GM19023 (cell line): ENCODE data around the gene ATXN1.

Experiments used
- ATAC-seq: cut with Tn5 transposase; IDR thresholded peaks from one replicate; pipeline ENCODE4 v1.9.1; 2021; ENCODE audit warnings: mild to moderate bottlenecking, moderate library complexity; ENCODE audit not compliant: unreplicated experiment

Gene ATXN1

GRCh38 chr6:16518265-16518664 is 243.0 kb downstream of the ATXN1 start:
- ATAC-seq, result no peak

DNA sequence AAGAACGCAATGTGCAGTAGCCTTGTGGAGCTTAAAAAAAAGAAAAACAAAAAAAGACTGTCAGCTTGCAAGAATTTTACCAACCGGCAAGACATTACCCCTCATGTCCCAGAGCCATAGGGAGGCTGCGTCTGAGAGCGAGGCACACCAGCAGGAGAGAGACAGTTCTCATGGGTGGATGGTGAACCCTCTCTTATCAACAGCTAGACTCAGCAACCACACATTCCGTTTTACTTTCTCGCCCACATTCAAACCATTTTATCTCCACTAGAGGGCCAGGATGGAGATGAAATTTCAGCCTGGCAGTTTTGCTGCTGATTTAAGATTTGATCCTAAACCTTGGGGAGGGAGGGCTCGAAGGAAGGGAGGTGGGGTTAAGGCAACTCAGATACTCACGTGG is 247.0 kb downstream of the ATXN1 start:
- ATAC-seq, result no peak

- ATAC-seq, result peak; percentile 30
Observed at GRCh38 chr6:16512544-16513290, 248.5 kb downstream of the ATXN1 start.

- ATAC-seq, result peak; percentile 41
Observed at GRCh38 chr6:16511723-16512489, 249.4 kb downstream of the ATXN1 start.

- ATAC-seq, result no peak
Observed at GRCh38 chr6:16511040-16511660, 250.1 kb downstream of the ATXN1 start.

DNA sequence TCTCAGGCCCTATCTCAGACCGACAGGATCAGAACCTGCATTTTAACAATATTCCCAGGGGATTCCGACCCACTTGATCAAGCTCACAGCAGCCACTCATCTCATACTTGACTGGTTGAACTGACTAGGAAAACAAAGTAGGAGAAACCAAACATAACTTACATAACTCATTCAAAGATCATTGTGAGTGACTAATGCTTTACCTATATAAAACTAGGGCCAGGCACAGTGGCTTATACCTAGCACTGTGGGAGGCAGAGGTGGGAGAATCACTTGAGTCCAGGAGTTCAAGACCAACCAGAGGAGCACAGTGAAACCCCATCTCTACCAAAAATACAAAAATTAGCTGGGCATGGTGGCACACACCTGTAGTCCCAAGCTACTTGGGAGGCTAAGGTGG is 251.0 kb downstream of the ATXN1 start:
- no peak for ATAC-seq

DNA sequence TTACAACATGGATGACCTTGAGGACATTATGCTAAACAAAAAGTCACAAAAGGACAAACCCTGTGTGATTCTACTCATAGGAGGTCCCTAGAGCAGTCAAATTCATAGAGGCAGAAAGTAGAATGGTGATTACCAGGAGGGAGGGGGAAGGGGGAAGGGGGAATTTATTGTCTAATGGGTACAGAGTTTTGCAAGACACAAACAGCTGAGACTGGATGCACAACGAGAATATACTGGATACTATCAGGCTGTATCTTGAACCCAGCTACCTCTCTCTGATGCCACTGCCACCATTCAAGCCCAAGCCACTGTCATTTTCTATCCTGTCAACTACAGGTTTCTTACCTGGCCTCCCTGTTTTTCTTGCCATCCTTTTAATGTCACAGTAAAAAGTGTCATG is 252.3 kb downstream of the ATXN1 start:
- no peak for ATAC-seq

- no peak for ATAC-seq
Observed at GRCh38 chr6:16505711-16506357, 255.4 kb downstream of the ATXN1 start.

- ATAC-seq, result no peak
Observed at GRCh38 chr6:16504609-16505008, 256.7 kb downstream of the ATXN1 start.

- ATAC-seq, result peak; percentile 83
Observed at GRCh38 chr6:16503970-16504415, 257.3 kb downstream of the ATXN1 start.

- no peak for ATAC-seq
Observed at GRCh38 chr6:16503241-16503775, 258.0 kb downstream of the ATXN1 start.

- ATAC-seq, result no peak
Observed at GRCh38 chr6:16498957-16499356, 262.3 kb downstream of the ATXN1 start.

- ATAC-seq, result no peak
Observed at GRCh38 chr6:16498237-16498636, 263.0 kb downstream of the ATXN1 start.

GRCh38 chr6:16496991-16497801 is 264.1 kb downstream of the ATXN1 start:
- no peak for ATAC-seq

GRCh38 chr6:16496210-16496609 is 265.1 kb downstream of the ATXN1 start:
- no peak for ATAC-seq

DNA sequence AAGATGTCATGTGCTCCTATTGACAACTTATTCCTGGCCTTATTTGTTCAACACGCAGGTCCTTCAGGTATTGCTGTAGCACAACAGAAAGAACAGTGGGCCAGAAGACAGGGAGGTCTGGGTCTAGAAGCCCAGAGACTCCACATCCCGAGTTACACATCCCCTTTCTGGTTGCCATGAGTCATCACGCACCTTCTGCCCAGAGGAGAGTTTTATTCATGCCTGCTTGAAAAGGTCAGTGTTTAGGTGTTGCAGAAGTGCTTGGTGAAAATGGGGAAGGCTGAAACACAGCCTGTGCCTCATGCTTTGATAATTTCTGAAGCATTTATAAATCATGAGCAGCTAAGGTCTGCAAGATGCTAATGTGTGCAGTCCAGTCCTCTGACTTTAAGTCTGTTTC is 266.5 kb downstream of the ATXN1 start:
- peak; percentile 82 for ATAC-seq

DNA sequence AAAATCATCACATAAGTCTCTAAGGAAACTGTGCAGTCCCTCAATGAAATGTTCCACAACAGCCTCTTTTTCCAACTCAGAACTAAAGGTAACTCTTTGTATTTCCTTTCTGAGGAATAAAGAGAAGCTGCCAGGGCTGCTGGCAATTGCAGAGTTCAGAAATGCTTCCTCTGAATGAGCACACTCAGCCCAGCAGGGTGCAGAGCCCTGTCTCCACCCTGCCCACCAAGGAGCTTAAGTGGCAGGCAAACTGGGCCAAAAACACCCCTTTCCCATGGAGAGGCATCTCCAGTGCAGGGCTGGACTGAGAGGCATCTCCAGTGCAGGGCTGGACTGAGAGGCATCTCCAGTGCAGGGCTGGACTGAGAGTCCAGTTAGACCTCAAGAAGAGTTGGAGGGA is 267.5 kb downstream of the ATXN1 start:
- ATAC-seq, result no peak

DNA sequence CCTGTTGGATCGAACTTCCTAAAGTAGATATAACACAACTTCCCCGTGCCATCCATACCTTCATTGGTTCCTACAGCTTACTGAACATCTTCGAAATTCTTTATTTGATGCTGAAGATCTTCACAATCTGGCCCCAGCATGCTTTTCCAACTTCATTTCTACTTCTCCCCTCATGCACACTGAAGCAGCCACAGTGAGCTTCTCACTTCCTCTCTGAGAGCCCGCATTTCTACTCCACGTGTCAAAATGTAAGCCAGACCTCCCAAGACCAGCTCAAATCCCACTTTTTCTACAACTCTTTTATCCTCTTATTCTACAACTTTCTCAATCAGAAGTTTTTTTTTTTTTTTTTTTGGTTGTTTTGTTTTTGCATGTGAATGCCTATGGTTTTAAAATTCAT is 268.1 kb downstream of the ATXN1 start:
- ATAC-seq, result no peak

GRCh38 chr6:16491666-16492313 is 269.5 kb downstream of the ATXN1 start:
- ATAC-seq, result no peak

DNA sequence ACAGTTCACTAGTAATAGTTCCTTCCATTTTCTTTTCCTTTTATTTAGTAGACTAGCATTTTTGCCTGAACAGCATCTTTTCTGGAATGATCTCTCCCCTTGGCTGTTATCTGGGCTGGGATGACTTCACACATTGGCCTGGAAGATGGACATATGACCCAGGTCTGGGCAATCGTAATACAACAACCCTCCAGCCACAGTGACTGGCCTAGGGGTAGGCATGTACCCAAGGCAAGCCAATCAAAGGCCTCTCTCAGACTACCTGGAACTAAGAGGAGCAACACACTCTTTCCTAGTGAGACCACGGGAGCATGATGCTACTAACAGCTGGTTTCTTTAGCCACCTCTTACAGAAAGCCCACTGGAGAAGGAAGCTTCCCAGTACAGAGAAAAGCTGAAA is 270.6 kb downstream of the ATXN1 start:
- no peak for ATAC-seq
